ENCODE results near the gene MPDU1.

GRCh38 chr17:7632492-7632894 is 48.8 kb downstream of the MPDU1 start:
- TF ChIP-seq SIN3A (IDR thresholded peaks at IDR 0.05; ENCODE audit: low read depth, low read length) (no peak), CTCF (IDR thresholded peaks at IDR 0.05 in 2 of 3, conservative IDR thresholded peaks at IDR 0.05 in 1 of 3; ENCODE audit: control insufficient read depth in 2 of 3, extremely low read depth in 1 of 3, insufficient read depth in 1 of 3, low read depth in 3 of 3, low read length in 3 of 3) (peak; percentile 59 to 73 (median 60); a peak in 5 of 6 replicates), MYC (IDR thresholded peaks at IDR 0.05; ENCODE audit: insufficient read depth, insufficient read length, insufficient replicate concordance, low read length, severe bottlenecking) (no peak), EZH2 (IDR thresholded peaks at IDR 0.05; ENCODE audit: borderline replicate concordance, control insufficient read depth, low read depth, low read length) (no peak), CEBPB (IDR thresholded peaks at IDR 0.05; ENCODE audit: borderline replicate concordance in 1 of 2, low read depth in 2 of 2, low read length in 2 of 2) (no peak), BRCA1 (IDR thresholded peaks at IDR 0.05; ENCODE audit: low read depth, low read length) (no peak), PBX3 (IDR thresholded peaks at IDR 0.05; ENCODE audit: insufficient replicate concordance, low read depth, low read length) (no peak), MXI1 (IDR thresholded peaks at IDR 0.05; ENCODE audit: low read depth, low read length) (no peak), FOXM1 (IDR thresholded peaks at IDR 0.05; ENCODE audit: low read depth, low read length) (no peak), E2F4 (IDR thresholded peaks at IDR 0.05; ENCODE audit: low read depth, low read length) (no peak), POLR2A (IDR thresholded peaks at IDR 0.05; ENCODE audit: low read depth, low read length) (no peak)

Measured in GM12878 (cell line).